Measurements from ENCODE around the gene ARID1A. TPM values are rescaled to one million over a fixed set of nuclear protein-coding genes. Genes with fewer than 3 reads are reported as not detected.

The ARID1A gene
- total RNA-seq, 4 donors from 2014 or later: 44.1 to 97.3 (median 78.4) TPM

DNA sequence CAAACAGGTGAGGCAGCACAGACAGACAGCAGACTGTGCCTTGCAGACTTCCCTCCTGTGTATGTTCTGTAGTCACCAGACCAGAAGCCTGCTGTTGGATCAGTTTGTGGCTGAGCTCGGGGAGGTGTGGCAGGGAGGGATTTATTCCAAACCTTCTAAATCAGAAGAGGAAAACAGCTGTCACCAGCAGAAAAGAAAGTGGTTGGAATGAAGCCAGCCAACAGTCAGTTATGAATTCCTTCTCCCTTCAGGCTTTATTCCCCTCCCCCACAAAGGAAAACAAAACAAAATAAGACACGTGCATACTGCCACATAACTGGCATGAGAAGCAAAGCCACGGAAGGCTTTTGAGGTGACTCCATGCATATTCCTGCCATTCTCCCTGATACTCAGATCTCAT, 72.9 kb downstream of the ARID1A start:
- no peak for TF ChIP-seq POLR2A (IDR thresholded peaks at IDR 0.05)
- TF ChIP-seq, protein P1, sequence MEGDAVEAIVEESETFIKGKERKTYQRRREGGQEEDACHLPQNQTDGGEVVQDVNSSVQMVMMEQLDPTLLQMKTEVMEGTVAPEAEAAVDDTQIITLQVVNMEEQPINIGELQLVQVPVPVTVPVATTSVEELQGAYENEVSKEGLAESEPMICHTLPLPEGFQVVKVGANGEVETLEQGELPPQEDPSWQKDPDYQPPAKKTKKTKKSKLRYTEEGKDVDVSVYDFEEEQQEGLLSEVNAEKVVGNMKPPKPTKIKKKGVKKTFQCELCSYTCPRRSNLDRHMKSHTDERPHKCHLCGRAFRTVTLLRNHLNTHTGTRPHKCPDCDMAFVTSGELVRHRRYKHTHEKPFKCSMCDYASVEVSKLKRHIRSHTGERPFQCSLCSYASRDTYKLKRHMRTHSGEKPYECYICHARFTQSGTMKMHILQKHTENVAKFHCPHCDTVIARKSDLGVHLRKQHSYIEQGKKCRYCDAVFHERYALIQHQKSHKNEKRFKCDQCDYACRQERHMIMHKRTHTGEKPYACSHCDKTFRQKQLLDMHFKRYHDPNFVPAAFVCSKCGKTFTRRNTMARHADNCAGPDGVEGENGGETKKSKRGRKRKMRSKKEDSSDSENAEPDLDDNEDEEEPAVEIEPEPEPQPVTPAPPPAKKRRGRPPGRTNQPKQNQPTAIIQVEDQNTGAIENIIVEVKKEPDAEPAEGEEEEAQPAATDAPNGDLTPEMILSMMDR (IDR thresholded peaks at IDR 0.05): no peak
- WGBS, 2 donors: 36 to 57% methylated on average over 3 of the region's 3 CpGs
- H3K27ac ChIP-seq: no peak overlapping the region
- intact Hi-C loops (cut with DNase I): no loop called here
- H3K4me3 ChIP-seq (replicated peaks in 1 of 3): no peak overlapping the region
- no peaks in the 10 kb centered on the region for H3K9me3 ChIP-seq
- no peaks in the 10 kb centered on the region for H3K27me3 ChIP-seq
- H3K4me1 ChIP-seq: peaks cover 0 to 22% of the 10 kb centered on the region in 2 donors
- no peak for DNase-seq
- peaks cover 75 to 89% of the 10 kb centered on the region in 2 donors for H3K36me3 ChIP-seq

DNA sequence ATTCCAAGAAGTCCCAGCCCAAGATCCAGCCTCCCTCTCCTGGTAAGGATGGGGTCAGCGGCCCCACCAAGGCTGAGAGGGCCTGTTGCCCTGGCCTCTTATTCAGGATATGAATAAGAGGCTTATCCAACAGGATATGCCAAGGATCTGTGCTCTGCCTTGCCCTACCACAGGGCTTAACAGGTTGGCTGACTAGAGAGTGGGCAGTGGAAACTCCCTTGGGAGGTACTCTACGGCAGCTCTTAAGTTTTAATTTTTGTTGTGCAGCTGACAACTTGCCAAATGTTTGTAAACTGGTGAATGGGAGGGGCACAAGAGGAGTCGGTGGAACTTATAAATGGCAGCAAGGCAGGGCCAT, 75.4 kb downstream of the ARID1A start:
- no peak for DNase-seq
- Histone ChIP-seq H3K27ac (peak overlapping the region in 1 of 3 donors; percentile 49), H3K27me3 (no peaks in the 10 kb centered on the region), H3K4me3 (replicated peaks in 1 of 3) (no peak overlapping the region), H3K36me3 (peaks cover 78 to 91% of the 10 kb centered on the region in 2 donors), H3K9me3 (no peaks in the 10 kb centered on the region), H3K4me1 (peaks cover 0 to 22% of the 10 kb centered on the region in 2 donors)
- intact Hi-C loops (cut with DNase I): no loop called here
- no peak for TF ChIP-seq POLR2A (IDR thresholded peaks at IDR 0.05)
- TF ChIP-seq, protein P1 (IDR thresholded peaks at IDR 0.05): no peak
- 53 to 66% methylated on average over 3 of the region's 3 CpGs for WGBS, 2 donors

DNA sequence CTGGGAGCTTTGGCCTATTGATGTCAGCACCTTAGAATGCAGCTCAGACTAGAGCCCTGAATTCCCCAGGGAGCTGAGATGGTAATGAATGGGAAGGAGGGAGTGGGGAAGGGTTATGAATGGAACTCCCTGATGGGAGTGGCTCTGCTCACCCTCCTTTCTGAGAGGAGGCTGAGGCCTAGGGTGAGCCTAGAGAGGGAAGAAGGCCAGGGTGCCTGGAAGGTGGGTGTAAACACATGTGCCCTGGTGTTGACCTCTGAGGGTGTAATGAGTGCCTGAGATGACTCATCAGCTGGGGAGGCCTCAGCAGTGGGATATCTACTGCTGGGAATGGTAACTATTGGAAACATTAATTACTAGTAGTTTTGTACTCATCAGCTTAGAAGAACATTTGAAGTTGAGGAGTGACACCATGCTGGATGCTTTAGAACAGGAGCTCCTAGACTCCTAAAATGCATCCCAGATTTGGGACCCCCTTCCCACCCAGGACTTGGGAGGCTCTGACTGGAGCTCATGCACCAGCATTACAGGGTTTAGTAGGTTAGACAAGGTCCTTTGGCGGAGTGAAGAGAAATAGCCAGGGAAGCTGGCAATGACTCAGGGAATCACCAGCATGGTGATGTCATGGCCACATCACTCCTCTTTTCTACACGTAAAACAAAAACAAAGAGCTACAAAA, 76.0 kb downstream of the ARID1A start:
- no peak for DNase-seq
- intact Hi-C loops (cut with DNase I): no loop called here
- H3K4me1 ChIP-seq: peaks cover 0 to 22% of the 10 kb centered on the region in 2 donors
- no peaks in the 10 kb centered on the region for H3K9me3 ChIP-seq
- H3K4me3 ChIP-seq (replicated peaks in 1 of 3): no peak overlapping the region
- H3K27me3 ChIP-seq: no peaks in the 10 kb centered on the region
- H3K27ac ChIP-seq: peak overlapping the region in 1 of 3 donors; percentile 49
- WGBS, 2 donors: 76 to 92% methylated on average over 2 of the region's 2 CpGs
- H3K36me3 ChIP-seq: peaks cover 78 to 91% of the 10 kb centered on the region in 2 donors
- TF ChIP-seq, protein P1 (IDR thresholded peaks at IDR 0.05): no peak
- TF ChIP-seq POLR2A (IDR thresholded peaks at IDR 0.05): no peak

DNA sequence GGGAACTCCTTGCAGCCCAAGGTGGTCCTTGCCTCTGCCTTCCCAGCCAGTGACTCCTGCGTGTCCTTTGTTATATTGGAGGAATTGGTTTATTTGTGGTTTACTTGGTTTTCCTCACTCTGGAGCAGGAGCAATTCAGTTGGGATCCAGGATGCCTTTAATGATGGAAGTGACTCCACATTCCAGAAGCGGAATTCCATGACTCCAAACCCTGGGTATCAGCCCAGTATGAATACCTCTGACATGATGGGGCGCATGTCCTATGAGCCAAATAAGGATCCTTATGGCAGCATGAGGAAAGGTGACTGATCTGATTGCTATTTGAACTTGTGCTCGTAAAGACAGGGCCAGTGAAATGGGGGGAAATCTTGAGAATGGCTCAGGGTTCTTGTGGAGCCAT, 76.9 kb downstream of the ARID1A start:
- Histone ChIP-seq H3K27ac (no peak overlapping the region), H3K9me3 (no peaks in the 10 kb centered on the region), H3K36me3 (peaks cover 72 to 90% of the 10 kb centered on the region in 2 donors), H3K4me3 (replicated peaks in 1 of 3) (no peak overlapping the region), H3K4me1 (peaks cover 0 to 22% of the 10 kb centered on the region in 2 donors), H3K27me3 (no peaks in the 10 kb centered on the region)
- WGBS, 2 donors: 95% methylated on average over 4 of the region's 4 CpGs
- DNase-seq: no peak
- no peak for TF ChIP-seq POLR2A (IDR thresholded peaks at IDR 0.05)
- TF ChIP-seq, protein P1 (IDR thresholded peaks at IDR 0.05): no peak
- intact Hi-C loops (cut with DNase I): no loop called here

DNA sequence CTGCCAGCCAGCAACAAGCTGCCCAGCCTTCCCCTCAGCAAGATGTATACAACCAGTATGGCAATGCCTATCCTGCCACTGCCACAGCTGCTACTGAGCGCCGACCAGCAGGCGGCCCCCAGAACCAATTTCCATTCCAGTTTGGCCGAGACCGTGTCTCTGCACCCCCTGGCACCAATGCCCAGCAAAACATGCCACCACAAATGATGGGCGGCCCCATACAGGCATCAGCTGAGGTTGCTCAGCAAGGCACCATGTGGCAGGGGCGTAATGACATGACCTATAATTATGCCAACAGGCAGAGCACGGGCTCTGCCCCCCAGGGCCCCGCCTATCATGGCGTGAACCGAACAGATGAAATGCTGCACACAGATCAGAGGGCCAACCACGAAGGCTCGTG, 78.6 kb downstream of the ARID1A start:
- peaks cover 0 to 12% of the 10 kb centered on the region in 2 donors for H3K4me1 ChIP-seq

More for the DNA sequence above, 78.6 kb downstream of the ARID1A start:
- Histone ChIP-seq H3K27me3 (no peaks in the 10 kb centered on the region), H3K36me3 (peaks cover 80 to 98% of the 10 kb centered on the region in 2 donors), H3K9me3 (no peaks in the 10 kb centered on the region), H3K27ac (no peak overlapping the region), H3K4me3 (replicated peaks in 1 of 3) (no peak overlapping the region)
- no peak for TF ChIP-seq POLR2A (IDR thresholded peaks at IDR 0.05)
- TF ChIP-seq, protein P1 (IDR thresholded peaks at IDR 0.05): no peak
- no peak for DNase-seq
- 95 to 100% methylated on average over 6 to 11 of the region's 13 CpGs for WGBS, 2 donors
- intact Hi-C loops (cut with DNase I): no loop called here

Data from thyroid gland (tissue), 4 donors.